ENCODE results near the gene NCAM2.

GRCh38 chr21:21148514-21148913 lies 150.3 kb downstream of the NCAM2 start:
- no peak for TF ChIP-seq SMC3 (conservative IDR thresholded peaks at IDR 0.05; ENCODE audit: poor library complexity)
- TF ChIP-seq REST (IDR thresholded peaks at IDR 0.05; ENCODE audit: borderline replicate concordance): no peak
- TF ChIP-seq EZH2 (IDR thresholded peaks at IDR 0.05; ENCODE audit: borderline replicate concordance, insufficient read depth, low read length, poor library complexity, severe bottlenecking): no peak
- TF ChIP-seq CTCF (IDR thresholded peaks at IDR 0.05; ENCODE audit: poor library complexity, severe bottlenecking): no peak
- TF ChIP-seq TAF1 (IDR thresholded peaks at IDR 0.05; ENCODE audit: low read depth): no peak
- no peak for TF ChIP-seq MXI1 (conservative IDR thresholded peaks at IDR 0.05; ENCODE audit: poor library complexity, severe bottlenecking)
- TF ChIP-seq RAD21 (conservative IDR thresholded peaks at IDR 0.05): no peak
- TF ChIP-seq EP300 (conservative IDR thresholded peaks at IDR 0.05; ENCODE audit: poor library complexity, severe bottlenecking): no peak
- no peak for TF ChIP-seq POLR2AphosphoS5 (IDR thresholded peaks at IDR 0.05)
